ENCODE data around the gene MIEF2.

GRCh38 chr17:18315562-18315922 lies 55.1 kb downstream of the MIEF2 start:
- no peak for TF ChIP-seq EZH2 (IDR thresholded peaks at IDR 0.05; ENCODE audit: insufficient read depth, poor library complexity, severe bottlenecking)
- no peak for TF ChIP-seq EZH2phosphoT487 (IDR thresholded peaks at IDR 0.05; ENCODE audit: insufficient read depth, low read depth)

Data from GM23248 (cell line).